LNCAP (cell line): ENCODE data around the gene TMCC3.

Source experiments
- CTCF ChIP-seq: fragments of 450-650 bp; IDR thresholded peaks from 2 replicates; pipeline ENCODE4 v1.5.1; 2017; ENCODE audit warnings: mild to moderate bottlenecking

Gene TMCC3

DNA sequence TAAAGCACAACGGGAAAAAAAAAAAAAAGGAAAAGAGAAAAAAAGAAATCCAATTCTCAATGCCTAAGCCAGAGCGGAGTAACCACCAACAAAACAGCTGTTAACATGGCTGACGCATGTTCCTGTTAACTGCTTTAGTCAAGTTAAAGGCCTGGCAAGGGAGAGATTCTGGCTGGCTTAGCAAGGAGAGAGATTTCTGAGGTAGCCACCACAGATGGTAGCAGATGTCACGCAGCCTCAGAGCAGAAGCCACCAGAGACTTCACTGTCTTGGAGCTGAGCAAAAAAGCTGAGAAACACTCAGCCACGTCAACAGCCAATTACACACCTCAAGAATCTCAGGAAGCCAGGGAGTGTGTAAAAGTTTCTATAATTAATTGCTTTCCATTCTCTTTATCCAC lies 87.1 kb downstream of the TMCC3 start:
- no peak for TF ChIP-seq CTCF

GRCh38 chr12:94561943-94562411 lies 88.4 kb downstream of the TMCC3 start:
- TF ChIP-seq CTCF = no peak

DNA sequence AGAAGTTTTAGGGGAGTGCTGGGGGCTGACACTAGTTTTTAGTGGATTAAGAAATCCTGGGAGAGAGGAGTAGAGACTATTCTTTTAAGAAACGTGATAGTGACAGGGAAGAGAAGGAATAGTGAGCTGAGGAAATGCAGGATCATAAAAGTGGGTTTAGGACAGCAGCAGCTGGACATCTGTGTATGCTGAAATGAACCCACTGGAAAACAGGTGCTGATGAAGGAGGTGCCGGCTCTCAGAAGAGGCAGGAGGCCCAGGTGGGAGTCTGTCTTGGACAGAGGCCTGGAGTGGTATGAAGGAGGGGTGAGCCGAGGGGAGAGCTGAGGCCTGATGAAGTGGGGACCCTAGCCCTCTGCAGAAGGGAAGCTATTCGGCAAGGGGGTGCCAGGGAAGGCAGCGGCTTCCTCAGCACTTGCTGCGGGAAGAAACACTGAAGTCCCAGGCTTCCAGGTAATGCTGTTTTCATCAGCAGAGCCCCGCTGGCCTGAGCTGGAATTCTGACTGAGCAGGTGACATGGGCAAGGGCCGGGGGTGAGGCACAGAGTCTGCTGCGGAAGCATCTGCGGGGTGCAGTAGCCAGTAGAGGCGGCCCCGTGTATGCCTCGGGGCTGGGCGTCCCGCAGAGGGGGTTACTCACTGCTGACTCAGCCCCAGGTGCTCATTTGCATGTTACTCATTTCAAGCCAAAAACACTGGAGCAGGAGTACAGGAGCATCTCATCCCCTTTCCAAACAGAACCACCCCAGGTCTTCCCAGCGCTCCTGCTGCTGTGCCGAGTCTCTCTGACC lies 89.7 kb downstream of the TMCC3 start:
- TF ChIP-seq CTCF = no peak

DNA sequence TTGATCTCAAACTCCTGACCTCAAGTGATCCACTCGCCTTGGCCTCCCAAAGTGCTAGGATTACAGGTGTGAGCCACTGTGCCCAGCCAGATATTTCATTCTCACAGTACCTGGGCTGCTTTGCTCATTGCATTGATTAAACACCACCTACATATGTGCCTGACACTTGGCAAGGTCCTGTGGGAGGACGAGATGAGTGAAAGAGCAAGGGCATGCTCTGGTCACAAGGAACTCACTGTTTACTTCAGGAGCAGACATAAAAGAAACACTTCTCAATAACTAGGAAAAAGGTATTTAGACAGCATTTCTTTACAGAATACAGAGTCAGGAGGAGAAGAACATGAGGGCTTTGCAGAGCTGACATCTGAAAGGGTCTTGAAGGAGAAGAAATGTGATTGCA lies 91.7 kb downstream of the TMCC3 start:
- no peak for TF ChIP-seq CTCF

DNA sequence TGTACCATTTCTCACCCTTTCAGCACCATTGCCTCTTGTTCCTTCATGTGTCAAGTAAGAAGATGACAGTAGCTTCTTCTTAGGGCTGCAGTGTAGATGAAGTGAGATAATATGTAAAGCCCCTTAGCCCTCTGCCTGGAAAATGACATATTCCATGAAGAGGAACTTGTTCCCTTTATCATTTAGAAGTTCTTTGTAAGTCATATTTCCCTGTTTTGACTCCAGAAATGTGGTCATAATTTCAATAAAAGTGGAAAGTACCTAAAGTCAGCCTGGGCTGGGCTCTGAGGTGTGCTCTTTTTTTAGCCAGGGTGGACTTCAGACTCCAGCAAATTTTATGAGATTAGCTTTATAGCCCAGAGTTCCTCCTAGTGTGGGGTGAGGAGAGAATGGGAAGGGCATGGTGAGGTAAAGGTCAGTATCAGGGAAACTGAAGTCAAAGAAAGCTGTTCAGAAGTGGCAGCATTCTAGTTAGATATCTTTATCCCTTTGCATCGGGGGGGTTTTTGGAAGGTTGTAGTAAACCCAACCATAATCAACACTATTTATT lies 92.5 kb downstream of the TMCC3 start:
- no peak for TF ChIP-seq CTCF

- TF ChIP-seq CTCF = no peak
Measured at GRCh38 chr12:94555687-94556086, 94.7 kb downstream of the TMCC3 start.

GRCh38 chr12:94553875-94554274 lies 96.5 kb downstream of the TMCC3 start:
- no peak for TF ChIP-seq CTCF
